HepG2 (cell line): ENCODE data around the gene CNKSR3. TPM values are rescaled to one million over a fixed set of nuclear protein-coding genes. Genes with fewer than 3 reads are reported as not detected.

Source experiments
- AKNA ChIP-seq: sonication (generic); formaldehyde crosslinking; IDR thresholded peaks from 2 replicates; pipeline ENCODE4 v1.4.0; 2020; ENCODE audit warnings: missing genetic modification reagents, borderline replicate concordance
- KDM4B ChIP-seq: sonication (generic); formaldehyde crosslinking; IDR thresholded peaks from 2 replicates; pipeline ENCODE4 v1.4.0; 2020; ENCODE audit warnings: missing genetic modification reagents
- NFE2L1 ChIP-seq: sonication (generic); formaldehyde crosslinking; IDR thresholded peaks from 2 replicates; pipeline ENCODE4 v1.4.0; 2020; ENCODE audit warnings: missing genetic modification reagents, mild to moderate bottlenecking, borderline replicate concordance
- PRDM15 ChIP-seq: sonication (generic); formaldehyde crosslinking; IDR thresholded peaks from 2 replicates; pipeline ENCODE4 v1.4.0; 2020; ENCODE audit warnings: missing genetic modification reagents
- SIX4 ChIP-seq: sonication (generic); formaldehyde crosslinking; IDR thresholded peaks from 2 replicates; pipeline ENCODE4 v1.4.0; 2020; ENCODE audit warnings: missing genetic modification reagents
- TCF7 ChIP-seq: sonication (generic); IDR thresholded peaks from 2 replicates; pipeline ENCODE4 v1.6.1; 2016; ENCODE audit warnings: antibody characterized with exemption, low read depth
- TFDP2 ChIP-seq: sonication (generic); formaldehyde crosslinking; IDR thresholded peaks from 2 replicates; pipeline ENCODE4 v1.4.0; 2020; ENCODE audit warnings: missing genetic modification reagents
- TMF1 ChIP-seq: sonication (generic); formaldehyde crosslinking; IDR thresholded peaks from 2 replicates; pipeline ENCODE4 v1.8.1; 2022; ENCODE audit warnings: low read depth, missing genetic modification reagents
- WIZ ChIP-seq: sonication (generic); formaldehyde crosslinking; IDR thresholded peaks from 2 replicates; pipeline ENCODE4 v1.5.1; 2020; ENCODE audit warnings: mild to moderate bottlenecking, missing genetic modification reagents
- ZBTB46 ChIP-seq: sonication (generic); formaldehyde crosslinking; IDR thresholded peaks from 2 replicates; pipeline ENCODE4 v1.4.0; 2020; ENCODE audit warnings: mild to moderate bottlenecking, missing genetic modification reagents, borderline replicate concordance
- ZBTB7A ChIP-seq: sonication (generic); formaldehyde crosslinking; IDR thresholded peaks from 2 replicates; pipeline ENCODE4 v1.8.0; 2022; ENCODE audit warnings: mild to moderate bottlenecking, missing genetic modification reagents
- ZNF10 ChIP-seq: sonication (generic); formaldehyde crosslinking; IDR thresholded peaks from 2 replicates; pipeline ENCODE4 v1.4.0; 2020; ENCODE audit warnings: mild to moderate bottlenecking, low read depth, missing genetic modification reagents, borderline replicate concordance
- ZNF124 ChIP-seq: sonication (generic); formaldehyde crosslinking; IDR thresholded peaks from 2 replicates; pipeline ENCODE4 v1.4.0; 2020; ENCODE audit warnings: missing genetic modification reagents
- ZNF607 ChIP-seq: sonication (generic); formaldehyde crosslinking; IDR thresholded peaks from 2 replicates; pipeline ENCODE4 v1.5.1; 2020; ENCODE audit warnings: missing genetic modification reagents, mild to moderate bottlenecking, borderline replicate concordance
- ZNF691 ChIP-seq: sonication (generic); formaldehyde crosslinking; IDR thresholded peaks from 2 replicates; pipeline ENCODE4 v1.4.0; 2020; ENCODE audit warnings: missing genetic modification reagents, low read depth, mild to moderate bottlenecking, borderline replicate concordance
- ZNF766 ChIP-seq: sonication (generic); formaldehyde crosslinking; IDR thresholded peaks from 2 replicates; pipeline ENCODE4 v1.5.0; 2020; ENCODE audit warnings: missing genetic modification reagents, borderline replicate concordance
- ZSCAN30 ChIP-seq: sonication (generic); formaldehyde crosslinking; IDR thresholded peaks from 2 replicates; pipeline ENCODE4 v1.5.0; 2020; ENCODE audit warnings: mild to moderate bottlenecking, missing genetic modification reagents
- polyA plus RNA-seq, 8 experiments: library from polyadenylated mRNA; depleted of rRNA in 3 of 8; stranded (reverse) in 7 of 8; unstranded in 1 of 8; fragments of >200 nt; fragmentation: Illumina TruSeq in 4 of 8; extraction: Trizol in 4 of 8; gene quantifications; 2 replicates each; pipeline versions ENCODE4 v1.2.1 to v1.2.3, GENCODE V29; 2011 to 2016; ENCODE audit warnings: low read depth in 4 of 8, missing spikeins in 1 of 8, mixed read lengths in 1 of 8; ENCODE audit not compliant: insufficient read depth in 1 of 8
- total RNA-seq, 5 experiments: library from RNA; depleted of rRNA; stranded (reverse); fragments of >200 nt; fragmentation: Illumina TruSeq; extraction: Trizol; gene quantifications; 2 replicates each; pipeline ENCODE4 v1.2.3, GENCODE V29; 2016; ENCODE audit warnings: low read depth in 1 of 5

Gene CNKSR3
- total and polyA plus RNA-seq, 2 of the 13 experiments (the other 11 are each of a cell fraction or from before 2014, with no cell fraction given): 9.2 to 38.6 TPM

- TF ChIP-seq AKNA (CRISPR knock-in tag) (no peak), TFDP2 (CRISPR knock-in tag) (peak; percentile 89), ZSCAN30 (CRISPR knock-in tag) (0 out of 2 replicates have a peak, but pooled peaks have one; percentile 41), ZNF124 (no peak; the same call in 1 of the 2 replicates), ZNF766 (CRISPR knock-in tag) (0 out of 2 replicates have a peak, but pooled peaks have one; percentile 28), ZNF10 (CRISPR knock-in tag) (no peak), ZBTB46 (no peak), TCF7 (peak; percentile 36; the same call in 1 of the 2 replicates), KDM4B (CRISPR knock-in tag) (peak; percentile 97), ZNF607 (CRISPR knock-in tag) (peak; percentile 32; the same call in 1 of the 2 replicates), ZBTB7A (CRISPR knock-in tag) (no peak), TMF1 (CRISPR knock-in tag) (0 out of 2 replicates have a peak, but pooled peaks have one; percentile 60), NFE2L1 (CRISPR knock-in tag) (no peak), WIZ (CRISPR knock-in tag) (0 out of 2 replicates have a peak, but pooled peaks have one; percentile 52), PRDM15 (CRISPR knock-in tag) (peak; percentile 25; the same call in 1 of the 2 replicates), SIX4 (CRISPR knock-in tag) (0 out of 2 replicates have a peak, but pooled peaks have one; percentile 40), ZNF691 (CRISPR knock-in tag) (peak; percentile 72)
Measured at GRCh38 chr6:154440022-154440421, 70.5 kb downstream of the CNKSR3 start (continued).
